K562 (cell line): Measurements from ENCODE around the gene FGF22.

ENCODE experiments used
- BDP1 ChIP-seq: IDR thresholded peaks from 3 replicates; pipeline ENCODE4 v1.6.1; 2011; ENCODE audit not compliant: insufficient read length, insufficient read depth
- BRCA1 ChIP-seq, 2 experiments: fragments of 450-650 bp in 1 of 2; sonication (generic) in 1 of 2; formaldehyde crosslinking in 1 of 2; IDR thresholded peaks; 2 replicates each; pipeline versions ENCODE4 v1.5.0 to v1.6.1; 2017 to 2020; ENCODE audit warnings: mild to moderate bottlenecking in 1 of 2, missing genetic modification reagents in 1 of 2
- CTCF ChIP-seq, 3 experiments: IDR thresholded peaks in 2 of 3; conservative IDR thresholded peaks in 1 of 3; 2 replicates each; pipeline ENCODE4 v1.5.1; 2011 to 2012; ENCODE audit warnings: low read length in 3 of 3, mild to moderate bottlenecking in 3 of 3, control low read depth in 2 of 3, improper control_type of control experiment in 1 of 3, inconsistent platforms in 1 of 3, low read depth in 1 of 3, mixed read lengths in 1 of 3, moderate library complexity in 1 of 3; ENCODE audit not compliant: insufficient read depth in 2 of 3
- CUX1 ChIP-seq: fragments of 200-800 bp; sonication (Bioruptor generic); IDR thresholded peaks from 2 replicates; pipeline ENCODE4 v1.6.1; 2016; ENCODE audit warnings: missing genetic modification characterization, missing compliant biosample characterization
- ILK ChIP-seq: fragments of 450-650 bp; IDR thresholded peaks from 2 replicates; pipeline ENCODE4 v1.6.1; 2016; ENCODE audit warnings: missing genetic modification characterization, low read depth, mild to moderate bottlenecking, missing compliant biosample characterization, moderate library complexity, borderline replicate concordance
- POLR2A ChIP-seq: fragments of 450-650 bp; conservative IDR thresholded peaks from 2 replicates; pipeline ENCODE4 v1.6.1; 2016
- SMAD1 ChIP-seq: fragments of 150-350 bp; IDR thresholded peaks from 2 replicates; pipeline ENCODE4 v1.6.1; 2014; ENCODE audit warnings: low read length, low read depth; ENCODE audit not compliant: partially characterized antibody
- TAF1 ChIP-seq: IDR thresholded peaks from 2 replicates; pipeline ENCODE4 v1.6.1; 2011; ENCODE audit warnings: mild to moderate bottlenecking, low read length, moderate library complexity; ENCODE audit not compliant: insufficient read depth, control insufficient read depth, severe bottlenecking; ENCODE audit errors: extremely low read depth
- TEAD2 ChIP-seq: fragments of 450-650 bp; IDR thresholded peaks from 2 replicates; pipeline ENCODE4 v1.6.1; 2016; ENCODE audit warnings: missing genetic modification characterization, control low read depth, missing compliant biosample characterization

- TF ChIP-seq ILK (tag) (no peak), BRCA1 (IDR thresholded peaks at IDR 0.05) (no peak), BRCA1 (CRISPR knock-in tag; IDR thresholded peaks at IDR 0.05) (no peak), SMAD1 (no peak), TEAD2 (no peak), TAF1 (no peak), CTCF (IDR thresholded peaks at IDR 0.05 in 2 of 3, conservative IDR thresholded peaks at IDR 0.05 in 1 of 3; ENCODE audit: insufficient read depth in 2 of 3, low read depth in 1 of 3, low read length in 3 of 3) (no peak), CUX1 (CRISPR knock-in tag) (no peak), BDP1 (no peak), POLR2A (no peak)
These were observed 5.1 kb downstream of the FGF22 start for GRCh38 chr19:644789-645188.
